ENCODE results near the gene FAM124A.

FAM124A gene

GRCh38 chr13:51243832-51244231 is 21.6 kb downstream of the FAM124A start:
- DNase-seq: no peak

GRCh38 chr13:51244637-51245405 is 22.6 kb downstream of the FAM124A start:
- no peak for DNase-seq

GRCh38 chr13:51245583-51245982 is 23.4 kb downstream of the FAM124A start:
- DNase-seq: no peak

GRCh38 chr13:51246025-51246417 is 23.8 kb downstream of the FAM124A start:
- DNase-seq: no peak

DNA sequence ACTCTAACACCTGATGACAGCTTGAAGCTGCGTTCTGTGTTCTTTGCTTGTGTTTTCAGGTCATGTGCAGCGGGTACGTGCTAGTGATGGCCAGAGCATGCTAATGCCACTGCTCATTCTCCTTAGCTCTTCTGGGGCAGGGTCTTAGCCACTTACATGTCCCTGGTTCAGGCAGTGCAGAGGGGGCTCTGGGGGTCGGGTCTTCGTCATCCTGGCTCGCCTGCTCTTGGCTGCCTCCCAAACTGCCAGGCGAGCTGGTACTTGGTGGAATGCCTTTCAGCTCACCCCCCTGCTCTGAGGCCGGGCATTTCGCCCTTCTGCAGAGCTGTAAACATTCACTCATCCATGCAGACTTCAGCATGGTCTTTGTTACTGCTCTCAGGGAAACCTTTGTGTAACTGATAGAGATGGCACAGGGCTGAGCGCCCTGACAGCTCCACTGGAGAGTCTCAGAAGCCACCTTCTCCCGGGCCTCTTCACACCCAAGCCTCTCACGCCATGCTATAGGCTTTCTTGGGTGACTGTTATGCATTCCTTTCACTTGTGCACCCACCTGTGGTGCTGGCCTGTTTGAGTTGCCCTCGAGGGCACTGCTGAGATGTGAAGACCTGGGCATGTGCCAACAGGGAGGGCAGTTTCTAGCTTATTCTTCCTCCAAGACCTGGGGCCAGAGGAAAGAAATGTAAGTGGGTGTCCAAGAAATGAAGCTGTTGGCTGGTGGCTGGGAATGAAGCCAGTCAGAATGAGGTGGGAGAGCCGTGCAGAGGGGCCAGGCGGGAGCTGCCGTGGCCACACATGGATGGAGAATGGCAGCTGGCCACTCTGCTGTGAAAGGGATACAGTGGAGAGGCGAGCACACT is 24.4 kb downstream of the FAM124A start:
- DNase-seq: peak; percentile 28

DNA sequence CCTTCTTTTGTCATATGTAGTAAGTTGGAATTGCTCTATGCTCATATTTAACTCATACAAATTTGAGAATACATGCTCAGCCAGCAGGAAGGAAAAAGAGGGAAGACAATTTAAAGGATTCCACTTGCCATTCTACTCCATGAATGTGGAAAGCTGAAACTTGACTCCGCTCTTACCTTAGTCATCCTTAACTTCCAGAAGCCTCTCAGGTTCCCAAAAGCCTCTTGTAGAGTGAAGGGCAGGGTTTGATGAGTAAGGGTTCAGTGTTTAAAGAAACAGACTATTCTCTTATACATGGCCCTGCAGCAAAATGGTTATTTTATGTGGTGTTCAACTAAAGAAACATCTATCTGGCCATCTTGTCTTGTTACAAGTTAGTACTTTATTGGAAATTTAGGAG is 27.1 kb downstream of the FAM124A start:
- DNase-seq: no peak

DNA sequence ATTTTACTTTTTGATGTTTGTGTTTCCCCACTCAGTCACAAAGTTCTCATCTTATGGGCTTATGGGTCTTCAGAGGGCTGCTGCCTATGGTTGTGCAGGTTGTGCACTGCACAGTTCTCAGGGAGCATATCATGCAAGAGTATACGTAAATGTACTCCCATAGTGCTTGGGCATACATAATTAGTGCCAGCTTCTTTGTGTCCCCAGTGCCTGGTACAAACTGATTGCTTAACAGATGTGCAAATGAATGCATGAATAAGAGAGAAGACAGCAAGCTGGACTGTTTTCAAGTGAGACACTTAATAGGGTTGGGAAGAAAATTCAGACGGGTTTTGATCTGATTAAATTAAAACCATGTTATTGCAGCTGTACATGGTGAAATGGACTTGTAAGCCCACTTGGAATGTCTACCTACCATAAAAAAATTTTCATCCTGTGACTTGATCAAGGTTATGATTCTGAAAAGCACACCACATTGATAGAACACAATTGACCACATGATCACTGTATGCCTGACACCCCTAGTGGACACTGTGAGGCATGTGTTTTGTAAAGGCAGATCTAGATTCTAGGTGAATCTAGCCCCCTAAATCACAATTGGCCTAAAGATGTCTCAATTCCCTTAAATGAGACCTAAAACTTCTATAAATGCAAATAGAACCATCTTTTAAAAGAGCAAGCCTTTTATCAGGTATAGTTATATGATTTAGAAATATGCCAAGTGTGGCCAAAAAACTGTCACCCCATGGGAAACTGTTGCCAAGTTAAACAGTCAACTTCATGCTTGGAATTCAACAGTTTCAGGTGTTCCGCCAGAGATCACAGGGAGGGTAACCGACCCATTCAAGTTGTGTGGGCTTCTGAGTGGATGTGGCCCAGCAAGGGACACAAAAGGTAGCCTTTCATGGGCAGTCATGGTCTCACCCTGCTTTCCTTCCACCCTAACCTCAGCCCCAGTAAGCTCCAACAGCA is 27.9 kb downstream of the FAM124A start:
- no peak for DNase-seq

GRCh38 chr13:51251480-51251879 is 29.3 kb downstream of the FAM124A start:
- no peak for DNase-seq

- DNase-seq: no peak
These were observed 30.8 kb downstream of the FAM124A start for GRCh38 chr13:51252954-51253532.

DNA sequence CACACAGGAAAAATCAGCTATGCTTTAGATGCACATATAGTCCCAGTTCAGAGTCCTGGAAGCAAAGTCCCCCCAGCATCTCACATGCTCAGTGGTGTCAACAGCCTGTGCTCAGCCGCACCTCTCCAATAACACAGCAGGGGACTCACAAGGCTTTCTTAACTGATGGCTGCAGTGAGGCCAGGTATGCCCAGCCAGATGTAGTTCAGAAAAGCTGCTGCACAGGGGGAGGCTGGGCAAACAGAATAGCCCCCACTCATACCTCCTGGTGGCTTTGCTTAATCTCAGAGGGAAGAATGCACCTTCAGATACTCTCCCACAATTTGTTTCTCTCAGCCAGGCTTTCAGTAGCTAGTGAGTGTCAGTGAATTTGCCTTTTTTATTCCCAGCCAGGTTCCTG is 33.4 kb downstream of the FAM124A start:
- no peak for DNase-seq

DNA sequence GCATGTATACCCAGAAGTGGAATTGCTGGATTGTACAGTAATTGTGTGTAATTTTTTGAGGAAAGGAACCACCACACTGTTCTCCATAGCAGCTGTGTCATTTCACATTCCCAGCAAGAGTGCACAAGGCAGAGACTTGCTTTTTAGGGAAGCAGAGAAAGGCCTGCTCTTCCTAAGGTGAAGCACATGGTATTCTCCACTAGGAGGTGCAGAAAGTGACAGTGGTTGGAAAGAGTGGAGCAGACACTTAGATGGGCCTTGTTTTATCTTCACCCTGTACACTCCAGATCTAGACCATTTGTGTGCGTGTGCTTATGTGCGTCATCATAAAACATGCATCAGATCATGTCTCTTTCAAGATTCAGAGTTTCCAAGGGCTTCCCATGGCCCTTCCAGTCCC is 35.0 kb downstream of the FAM124A start:
- DNase-seq: no peak

DNA sequence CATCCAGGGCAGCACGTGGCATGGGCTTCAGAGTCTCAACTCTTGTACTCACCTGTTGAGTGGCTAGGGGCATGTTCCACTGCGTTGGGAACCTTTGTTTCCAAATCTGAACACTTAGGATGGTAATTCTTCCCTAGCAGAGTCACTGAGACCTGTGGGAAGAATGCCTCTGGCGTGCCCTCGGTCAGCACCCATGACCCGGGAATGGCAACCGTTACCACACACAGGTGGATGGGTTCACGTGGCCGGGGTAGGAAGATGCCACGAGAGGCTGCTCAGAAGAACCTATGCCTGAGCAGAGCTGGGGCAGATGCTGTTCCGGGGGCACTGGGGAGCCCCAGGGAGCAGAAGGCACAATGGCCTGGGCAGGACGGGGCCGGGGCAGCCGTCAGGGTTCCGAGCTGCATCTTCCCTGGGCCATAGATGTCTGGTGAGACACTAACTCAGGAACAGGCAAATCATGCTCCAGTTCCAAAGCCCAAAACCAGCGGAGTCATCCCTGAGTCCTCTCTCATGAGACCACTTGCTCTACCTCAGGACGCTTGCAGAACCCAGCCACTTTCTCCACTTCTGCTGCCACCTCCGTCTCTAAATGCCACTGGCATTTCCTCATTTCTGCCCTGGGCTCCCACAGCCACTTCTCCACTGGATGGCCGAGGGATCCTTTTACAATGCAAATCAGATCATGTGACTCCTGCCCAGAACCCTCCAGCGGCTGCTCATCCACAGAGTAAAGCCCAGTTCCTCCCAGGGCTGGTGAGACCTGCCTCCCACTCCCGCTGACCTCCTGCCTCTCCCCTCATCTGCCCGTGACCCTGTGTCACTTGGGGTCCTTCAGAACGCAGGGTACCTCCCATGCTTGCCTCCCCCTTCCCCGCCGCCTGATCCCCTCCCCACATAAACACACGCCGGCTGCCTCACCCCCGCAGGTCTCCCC is 36.7 kb downstream of the FAM124A start:
- no peak for DNase-seq

GRCh38 chr13:51260154-51260553 is 38.0 kb downstream of the FAM124A start:
- no peak for DNase-seq

DNA sequence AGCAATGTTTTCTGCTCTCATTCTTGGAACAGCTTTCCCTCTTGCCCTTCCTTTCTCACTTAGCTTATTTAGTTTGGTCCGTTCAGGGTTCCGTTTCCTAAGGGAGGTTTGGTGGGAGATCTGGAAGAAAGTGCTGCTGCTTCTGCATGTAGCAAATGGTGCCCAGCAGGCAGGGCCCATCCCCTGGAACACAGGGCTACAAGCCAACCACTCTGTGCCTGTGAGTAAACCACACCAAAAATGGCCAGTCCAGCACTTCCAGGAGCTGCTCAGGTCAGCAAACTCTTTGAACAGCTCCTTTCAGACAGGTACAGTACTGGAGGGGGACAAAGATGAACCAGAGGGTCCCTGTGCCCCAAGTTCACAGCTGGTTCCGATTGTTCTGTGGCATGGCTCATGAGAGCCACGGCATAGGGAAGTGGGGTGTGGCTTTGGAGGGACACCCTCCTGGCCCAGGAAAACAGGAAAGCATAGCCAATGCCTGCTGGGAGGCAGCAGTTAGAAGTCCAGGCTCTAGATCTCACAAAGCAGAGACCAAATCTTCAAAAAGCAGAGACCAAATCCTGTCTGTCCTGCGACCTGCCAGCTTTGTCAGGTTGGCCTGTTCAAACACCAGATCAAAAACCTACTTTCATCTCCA is 39.5 kb downstream of the FAM124A start:
- no peak for DNase-seq

GRCh38 chr13:51262501-51263211 is 40.5 kb downstream of the FAM124A start:
- no peak for DNase-seq

- DNase-seq: peak; percentile 9
These were observed 44.4 kb downstream of the FAM124A start for GRCh38 chr13:51266642-51267041.

GRCh38 chr13:51267622-51268021 is 45.4 kb downstream of the FAM124A start:
- no peak for DNase-seq

DNA sequence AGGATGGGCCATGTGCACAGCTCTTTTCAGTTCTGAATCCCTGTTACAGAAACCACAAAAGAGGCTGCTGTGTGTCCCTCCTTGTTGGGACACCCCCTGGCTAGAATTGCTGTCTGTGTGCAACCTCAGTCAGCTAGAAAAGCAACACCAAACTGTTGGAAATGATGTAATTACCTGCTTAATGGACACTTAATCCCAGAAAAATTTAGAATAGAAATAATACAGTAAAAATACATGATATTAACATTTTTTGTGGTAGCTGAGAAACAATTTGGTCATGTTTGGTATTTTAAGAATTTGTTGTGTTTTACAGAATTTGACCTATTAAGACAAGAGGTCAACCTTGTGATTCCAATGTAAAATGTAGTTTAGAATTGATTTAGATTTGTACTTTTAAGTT is 46.8 kb downstream of the FAM124A start:
- DNase-seq: no peak

- no peak for DNase-seq
These were observed 48.6 kb downstream of the FAM124A start for GRCh38 chr13:51270623-51271415.

All from NCI-H1694 treated with DMSO at 0.1 percent for 48 hours (cell line).